ENCODE measurements around the gene POU2AF3. TPM values are rescaled to one million over a fixed set of nuclear protein-coding genes. Genes with fewer than 3 reads are reported as not detected.

The POU2AF3 gene
- polyA plus RNA-seq, 1 of the 3 experiments (the other 2 are of a cell fraction): 0.07 TPM

DNA sequence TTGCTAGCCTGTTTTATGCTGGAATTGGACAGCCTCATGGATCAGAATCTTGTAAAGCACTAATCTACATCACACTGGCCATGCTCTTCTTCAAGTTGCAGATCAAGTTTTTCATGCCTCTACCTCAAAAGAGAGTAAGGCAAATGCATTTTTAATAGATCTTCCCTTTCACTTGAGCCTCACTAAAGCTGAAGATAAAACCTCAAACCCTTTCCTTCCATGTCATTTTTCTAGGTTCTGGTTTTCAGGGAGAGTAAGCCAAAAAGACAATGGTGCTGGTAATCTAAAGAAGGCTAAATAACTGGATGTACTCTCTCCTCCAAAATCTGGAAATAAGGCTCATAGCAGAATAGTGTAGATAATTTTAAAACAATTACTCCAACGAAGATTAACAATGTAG lies 52.5 kb downstream of the POU2AF3 start:
- no peak overlapping the region for H3K9ac ChIP-seq
- ChIA-PET CTCF (interaction anchor here (1.2 kb wide), 1 partner anchor 14 kb away, joined by 3 read pairs; no protein-coding TSS in a partner anchor), POLR2A (no interaction called here)
- no peaks in the 10 kb centered on the region for H3K36me3 ChIP-seq (replicated peaks in 1 of 2; ENCODE audit: control insufficient read depth in 1 of 2, insufficient read depth in 2 of 2, low read length in 1 of 2)
- H3F3A ChIP-seq (replicated peaks; ENCODE audit: insufficient read depth): no peaks in the 10 kb centered on the region
- H3K4me3 ChIP-seq (ENCODE audit: low read depth in 2 of 2, low read length in 1 of 2): no peak overlapping the region
- no peaks in the 10 kb centered on the region for H3K27me3 ChIP-seq (ENCODE audit: insufficient read depth)
- no peaks in the 10 kb centered on the region for H3K9me2 ChIP-seq
- H2AFZ ChIP-seq (ENCODE audit: low read depth): no peak overlapping the region
- no peaks in the 10 kb centered on the region for H3K79me2 ChIP-seq (ENCODE audit: insufficient read depth)
- no peaks in the 10 kb centered on the region for H3K4me1 ChIP-seq (ENCODE audit: control insufficient read depth in 1 of 2, insufficient read depth in 2 of 2, low read depth in 1 of 2, low read length in 1 of 2)
- WGBS (ENCODE audit: low lambda C conversion rate): 17% methylated on average over 1 of the region's 1 CpG
- TF ChIP-seq ELF1 (IDR thresholded peaks at IDR 0.05) (no peak), MEF2A (IDR thresholded peaks at IDR 0.05; ENCODE audit: borderline replicate concordance, low read depth) (no peak), RFX5 (IDR thresholded peaks at IDR 0.05; ENCODE audit: low read length) (no peak), JUND (IDR thresholded peaks at IDR 0.05) (no peak), TCF12 (IDR thresholded peaks at IDR 0.05) (no peak), FOXJ3 (CRISPR knock-in tag; IDR thresholded peaks at IDR 0.05) (no peak), GATA2 (CRISPR knock-in tag; IDR thresholded peaks at IDR 0.05) (no peak), CHD2 (IDR thresholded peaks at IDR 0.05; ENCODE audit: low read length, partially characterized antibody) (no peak), FOSL2 (IDR thresholded peaks at IDR 0.05; ENCODE audit: borderline replicate concordance, low read depth) (no peak), SMC3 (IDR thresholded peaks at IDR 0.05; ENCODE audit: low read depth, low read length) (no peak)
- TF ChIP-seq, protein P1, sequence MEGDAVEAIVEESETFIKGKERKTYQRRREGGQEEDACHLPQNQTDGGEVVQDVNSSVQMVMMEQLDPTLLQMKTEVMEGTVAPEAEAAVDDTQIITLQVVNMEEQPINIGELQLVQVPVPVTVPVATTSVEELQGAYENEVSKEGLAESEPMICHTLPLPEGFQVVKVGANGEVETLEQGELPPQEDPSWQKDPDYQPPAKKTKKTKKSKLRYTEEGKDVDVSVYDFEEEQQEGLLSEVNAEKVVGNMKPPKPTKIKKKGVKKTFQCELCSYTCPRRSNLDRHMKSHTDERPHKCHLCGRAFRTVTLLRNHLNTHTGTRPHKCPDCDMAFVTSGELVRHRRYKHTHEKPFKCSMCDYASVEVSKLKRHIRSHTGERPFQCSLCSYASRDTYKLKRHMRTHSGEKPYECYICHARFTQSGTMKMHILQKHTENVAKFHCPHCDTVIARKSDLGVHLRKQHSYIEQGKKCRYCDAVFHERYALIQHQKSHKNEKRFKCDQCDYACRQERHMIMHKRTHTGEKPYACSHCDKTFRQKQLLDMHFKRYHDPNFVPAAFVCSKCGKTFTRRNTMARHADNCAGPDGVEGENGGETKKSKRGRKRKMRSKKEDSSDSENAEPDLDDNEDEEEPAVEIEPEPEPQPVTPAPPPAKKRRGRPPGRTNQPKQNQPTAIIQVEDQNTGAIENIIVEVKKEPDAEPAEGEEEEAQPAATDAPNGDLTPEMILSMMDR (IDR thresholded peaks at IDR 0.05): no peak
- no peak overlapping the region for H3K4me2 ChIP-seq
- DNase-seq: no peak
- no peak overlapping the region for H3K27ac ChIP-seq (ENCODE audit: low read depth in 2 of 2, low read length in 1 of 2)
- no peaks in the 10 kb centered on the region for H4K20me1 ChIP-seq (ENCODE audit: insufficient read depth)
- H3K9me3 ChIP-seq: no peaks in the 10 kb centered on the region; the same call in 1 of the 2 replicates

DNA sequence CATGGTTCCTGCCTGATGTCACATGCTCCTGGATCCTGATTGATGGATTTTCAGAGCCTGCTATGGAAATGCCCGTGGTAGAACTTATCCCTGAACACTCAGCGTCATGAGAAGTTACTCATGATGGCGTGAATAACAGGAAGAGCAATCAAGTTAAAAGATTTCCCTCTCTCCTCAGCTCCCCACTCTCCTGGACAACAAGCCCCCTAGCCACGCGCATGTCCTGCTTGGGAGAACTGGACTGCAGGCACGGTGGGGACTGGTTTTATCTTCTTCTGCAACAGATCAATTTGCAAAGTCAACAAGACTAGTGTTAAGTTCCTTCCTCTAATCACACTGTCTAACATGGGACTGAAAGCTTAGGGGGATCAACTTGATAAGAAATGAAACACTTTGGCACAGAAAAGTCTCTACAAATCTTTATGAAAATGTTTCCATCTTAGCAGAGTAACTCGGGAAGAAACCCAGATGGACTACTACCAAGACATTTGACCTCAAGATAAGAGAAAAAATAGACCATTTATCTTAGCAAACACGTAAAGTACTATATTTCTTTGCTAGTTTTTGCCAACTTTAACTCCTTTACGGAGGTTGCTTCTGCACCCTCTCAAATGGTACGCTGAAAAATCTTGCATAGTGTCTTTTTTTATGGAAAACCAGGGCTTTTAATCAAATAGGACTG lies 53.2 kb downstream of the POU2AF3 start:
- ChIA-PET POLR2A (no interaction called here), CTCF (interaction anchor here (1.2 kb wide), 1 partner anchor 15 kb away, joined by 3 read pairs; no protein-coding TSS in a partner anchor)
- no peaks in the 10 kb centered on the region for H4K20me1 ChIP-seq (ENCODE audit: insufficient read depth)
- H3K36me3 ChIP-seq (replicated peaks in 1 of 2; ENCODE audit: control insufficient read depth in 1 of 2, insufficient read depth in 2 of 2, low read length in 1 of 2): no peaks in the 10 kb centered on the region
- TF ChIP-seq RFX5 (IDR thresholded peaks at IDR 0.05; ENCODE audit: low read length) (no peak), NRF1 (IDR thresholded peaks at IDR 0.05; ENCODE audit: low read depth, low read length) (no peak), SMC3 (IDR thresholded peaks at IDR 0.05; ENCODE audit: low read depth, low read length) (no peak), MEF2A (IDR thresholded peaks at IDR 0.05; ENCODE audit: borderline replicate concordance, low read depth) (no peak), GABPA (IDR thresholded peaks at IDR 0.05; ENCODE audit: low read depth) (no peak)
- TF ChIP-seq, protein P2, sequence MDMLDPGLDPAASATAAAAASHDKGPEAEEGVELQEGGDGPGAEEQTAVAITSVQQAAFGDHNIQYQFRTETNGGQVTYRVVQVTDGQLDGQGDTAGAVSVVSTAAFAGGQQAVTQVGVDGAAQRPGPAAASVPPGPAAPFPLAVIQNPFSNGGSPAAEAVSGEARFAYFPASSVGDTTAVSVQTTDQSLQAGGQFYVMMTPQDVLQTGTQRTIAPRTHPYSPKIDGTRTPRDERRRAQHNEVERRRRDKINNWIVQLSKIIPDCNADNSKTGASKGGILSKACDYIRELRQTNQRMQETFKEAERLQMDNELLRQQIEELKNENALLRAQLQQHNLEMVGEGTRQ (IDR thresholded peaks at IDR 0.05; ENCODE audit: borderline replicate concordance, low read depth, low read length): no peak
- TF ChIP-seq, protein P1 (IDR thresholded peaks at IDR 0.05): no peak
- TF ChIP-seq, protein P3, sequence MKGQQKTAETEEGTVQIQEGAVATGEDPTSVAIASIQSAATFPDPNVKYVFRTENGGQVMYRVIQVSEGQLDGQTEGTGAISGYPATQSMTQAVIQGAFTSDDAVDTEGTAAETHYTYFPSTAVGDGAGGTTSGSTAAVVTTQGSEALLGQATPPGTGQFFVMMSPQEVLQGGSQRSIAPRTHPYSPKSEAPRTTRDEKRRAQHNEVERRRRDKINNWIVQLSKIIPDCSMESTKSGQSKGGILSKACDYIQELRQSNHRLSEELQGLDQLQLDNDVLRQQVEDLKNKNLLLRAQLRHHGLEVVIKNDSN (IDR thresholded peaks at IDR 0.05; ENCODE audit: borderline replicate concordance, low read depth): no peak
- TF ChIP-seq, protein P4, sequence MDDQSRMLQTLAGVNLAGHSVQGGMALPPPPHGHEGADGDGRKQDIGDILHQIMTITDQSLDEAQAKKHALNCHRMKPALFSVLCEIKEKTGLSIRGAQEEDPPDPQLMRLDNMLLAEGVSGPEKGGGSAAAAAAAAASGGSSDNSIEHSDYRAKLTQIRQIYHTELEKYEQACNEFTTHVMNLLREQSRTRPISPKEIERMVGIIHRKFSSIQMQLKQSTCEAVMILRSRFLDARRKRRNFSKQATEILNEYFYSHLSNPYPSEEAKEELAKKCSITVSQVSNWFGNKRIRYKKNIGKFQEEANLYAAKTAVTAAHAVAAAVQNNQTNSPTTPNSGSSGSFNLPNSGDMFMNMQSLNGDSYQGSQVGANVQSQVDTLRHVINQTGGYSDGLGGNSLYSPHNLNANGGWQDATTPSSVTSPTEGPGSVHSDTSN (IDR thresholded peaks at IDR 0.05): no peak
- DNase-seq: no peak
- no peak overlapping the region for H3K4me3 ChIP-seq (ENCODE audit: low read depth in 2 of 2, low read length in 1 of 2)
- no peak overlapping the region for H3K4me2 ChIP-seq
- no peaks in the 10 kb centered on the region for H3K79me2 ChIP-seq (ENCODE audit: insufficient read depth)
- H3K9me2 ChIP-seq: no peaks in the 10 kb centered on the region
- no peak overlapping the region for H3K9ac ChIP-seq
- no peaks in the 10 kb centered on the region for H3K4me1 ChIP-seq (ENCODE audit: control insufficient read depth in 1 of 2, insufficient read depth in 2 of 2, low read depth in 1 of 2, low read length in 1 of 2)
- no peak overlapping the region for H3K27ac ChIP-seq (ENCODE audit: low read depth in 2 of 2, low read length in 1 of 2)
- H2AFZ ChIP-seq (ENCODE audit: low read depth): no peak overlapping the region
- H3K27me3 ChIP-seq (ENCODE audit: insufficient read depth): no peaks in the 10 kb centered on the region
- no peaks in the 10 kb centered on the region; the same call in 1 of the 2 replicates for H3K9me3 ChIP-seq
- 47% methylated on average over 10 of the region's 10 CpGs for WGBS (ENCODE audit: low lambda C conversion rate)
- no peaks in the 10 kb centered on the region for H3F3A ChIP-seq (replicated peaks; ENCODE audit: insufficient read depth)

Data from SK-N-SH (cell line).